NCI-H1105 treated with DMSO at 0.1 percent for 48 hours (cell line): ENCODE data around the gene DAP.
"Not testable (repeated sequence)": the region's sequence is repeated elsewhere in the genome, so short reads cannot be mapped to it uniquely, and the experiment has no call there.

ENCODE experiments used
- DNase-seq: peaks from one replicate; lab custom pipeline; 2025; lab: John Stamatoyannopoulos, UW

The DAP gene

DNA sequence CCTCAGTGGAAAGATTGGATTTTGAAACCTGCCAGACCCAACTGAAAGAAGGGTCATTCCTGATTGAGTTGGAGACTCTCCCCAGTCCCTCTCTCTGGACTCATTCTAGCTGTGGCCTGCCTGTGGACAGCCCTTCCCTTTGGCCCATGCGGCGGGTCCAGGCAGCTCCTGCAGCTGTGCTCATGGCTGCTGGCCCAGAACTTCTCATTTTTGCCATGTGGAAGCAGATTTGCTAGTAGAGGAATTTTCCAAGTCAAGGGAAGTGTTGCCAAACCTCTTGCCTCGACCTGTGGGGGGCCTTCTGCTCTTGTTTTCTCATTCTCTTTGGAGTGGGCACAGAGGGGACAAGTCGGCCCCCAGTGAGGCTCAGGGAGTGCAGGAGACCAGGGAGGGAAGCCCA is 108.0 kb downstream of the DAP start:
- DNase-seq: no peak

DNA sequence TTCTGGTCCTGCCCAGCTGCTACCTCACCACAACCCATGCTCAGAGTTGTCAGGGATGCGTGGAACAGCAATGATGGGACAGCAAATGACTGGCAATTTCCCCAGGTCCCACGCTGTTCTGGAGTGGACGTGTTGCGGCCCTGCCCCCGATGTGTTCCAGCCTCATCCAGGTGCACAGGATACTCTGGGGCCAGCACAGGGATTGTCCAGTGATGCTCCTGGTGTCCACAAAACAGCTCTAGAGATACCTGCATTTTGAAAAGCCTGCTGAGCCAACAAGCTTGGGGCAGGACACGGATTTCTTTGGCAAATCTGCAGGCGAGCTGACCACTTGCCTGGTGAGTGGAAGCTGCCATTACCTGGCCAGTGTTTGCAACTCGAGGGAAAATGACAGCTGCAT is 108.4 kb downstream of the DAP start:
- DNase-seq: no peak

DNA sequence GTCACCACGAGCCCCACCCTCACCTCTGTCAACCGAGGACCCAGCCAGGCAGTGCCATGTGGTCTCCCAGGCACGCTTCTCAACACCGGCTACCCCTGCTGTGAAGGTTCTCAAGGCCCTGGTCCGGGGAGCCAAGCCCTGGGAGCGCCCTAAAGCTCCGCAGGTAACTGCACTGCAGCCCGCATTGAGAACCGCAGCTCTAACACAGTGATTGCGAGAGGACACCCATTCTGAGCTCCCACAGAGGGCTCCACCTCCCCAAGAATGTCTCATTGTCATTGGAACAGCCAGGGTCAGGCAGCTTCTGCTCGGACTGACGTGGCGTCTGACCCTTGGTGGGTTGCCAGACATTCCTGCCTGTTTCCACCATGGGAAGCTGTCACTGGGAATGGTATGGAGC is 108.9 kb downstream of the DAP start:
- DNase-seq: no peak

DNA sequence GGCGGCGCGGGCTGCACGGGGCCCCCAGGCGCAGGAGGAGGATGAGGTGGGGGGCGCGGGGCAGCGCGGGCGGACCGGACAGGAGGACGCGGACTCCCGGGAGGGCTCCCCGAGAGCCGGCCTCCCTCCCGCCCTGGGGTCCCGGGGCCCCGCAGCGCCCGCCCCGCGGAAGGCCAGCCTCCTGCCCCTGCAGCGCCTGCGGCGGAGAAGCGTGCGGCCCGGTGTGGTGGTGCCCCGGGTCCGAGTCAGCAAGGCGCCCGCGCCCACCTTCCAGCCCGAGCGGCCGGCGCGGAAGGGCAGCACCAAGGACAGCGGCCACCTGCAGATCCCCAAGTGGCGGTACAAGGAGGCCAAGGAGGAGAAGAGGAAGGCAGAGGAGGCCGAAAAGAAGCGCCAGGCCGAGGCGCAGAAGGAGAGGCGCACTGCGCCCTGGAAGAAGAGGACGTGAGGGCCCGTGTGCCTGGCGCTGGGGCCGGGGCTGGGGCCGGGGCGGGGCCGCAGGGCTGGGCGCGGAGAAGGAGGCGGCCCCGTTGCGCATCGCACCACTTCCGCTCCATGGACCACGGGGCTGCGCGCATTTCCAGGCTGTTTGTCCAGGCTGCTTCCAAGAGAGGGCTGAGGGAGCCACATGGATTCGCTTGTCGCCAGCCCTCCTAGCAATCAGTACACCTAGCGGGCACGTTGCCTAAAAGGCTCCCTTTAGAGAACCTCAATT is 111.2 kb downstream of the DAP start:
- DNase-seq: no peak

DNA sequence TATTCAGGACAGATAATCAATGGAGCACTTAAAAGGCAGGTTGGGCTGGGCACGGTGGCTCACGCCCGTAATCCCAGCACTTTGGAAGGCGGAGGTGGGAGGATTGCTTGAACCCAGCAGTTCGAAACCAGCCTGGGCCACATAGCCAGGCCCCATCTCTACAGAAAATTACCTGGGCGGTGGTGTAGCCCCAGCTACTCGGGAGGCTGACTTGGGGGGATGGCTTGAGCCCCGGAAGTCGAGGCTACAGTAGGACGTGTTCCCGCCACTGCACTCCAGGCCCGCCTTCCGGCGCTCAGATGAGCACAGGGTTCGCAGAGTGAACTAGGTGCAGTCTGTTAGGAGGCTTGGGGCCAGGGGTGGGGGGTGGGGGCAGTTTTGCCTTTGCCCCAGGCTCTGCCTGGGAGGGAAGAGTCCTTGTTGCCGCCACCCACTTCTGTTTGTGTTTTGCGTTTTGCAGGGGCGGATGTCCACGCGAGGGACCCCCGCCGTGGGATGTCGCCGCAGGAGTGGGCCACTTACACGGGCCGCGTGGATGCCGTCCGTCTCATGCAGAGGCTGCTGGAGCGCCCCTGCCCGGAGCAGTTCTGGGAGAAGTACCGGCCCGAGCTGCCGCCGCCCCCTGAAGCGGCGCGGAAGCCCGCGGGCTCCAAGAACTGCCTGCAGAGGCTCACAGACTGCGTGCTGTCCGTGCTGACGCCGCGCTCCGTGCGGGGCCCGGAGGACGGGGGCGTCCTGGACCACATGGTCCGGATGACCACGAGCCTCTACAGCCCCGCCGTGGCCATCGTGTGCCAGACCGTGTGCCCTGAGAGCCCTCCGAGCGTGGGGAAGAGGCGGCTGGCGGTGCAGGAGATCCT is 112.0 kb downstream of the DAP start:
- DNase-seq: no peak

DNA sequence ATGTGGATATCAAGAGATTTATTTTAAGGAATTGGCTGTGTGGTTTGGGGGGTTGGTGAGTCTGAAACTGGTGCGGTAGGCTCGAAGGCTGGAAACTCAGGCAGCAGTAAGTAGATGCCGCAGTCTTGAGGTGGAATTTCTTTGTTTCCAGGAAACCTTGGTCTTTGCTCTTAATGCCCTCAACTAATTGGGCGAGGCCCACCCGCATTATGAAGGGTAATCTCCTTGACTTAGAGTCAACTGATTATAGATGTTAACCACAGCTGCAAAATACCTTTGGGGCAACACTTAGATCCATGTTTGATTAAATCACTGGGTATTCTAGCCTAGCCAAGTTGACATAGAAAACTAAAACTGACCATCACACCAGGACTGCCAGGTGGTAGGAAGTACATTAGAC is 113.4 kb downstream of the DAP start:
- no peak for DNase-seq

DNA sequence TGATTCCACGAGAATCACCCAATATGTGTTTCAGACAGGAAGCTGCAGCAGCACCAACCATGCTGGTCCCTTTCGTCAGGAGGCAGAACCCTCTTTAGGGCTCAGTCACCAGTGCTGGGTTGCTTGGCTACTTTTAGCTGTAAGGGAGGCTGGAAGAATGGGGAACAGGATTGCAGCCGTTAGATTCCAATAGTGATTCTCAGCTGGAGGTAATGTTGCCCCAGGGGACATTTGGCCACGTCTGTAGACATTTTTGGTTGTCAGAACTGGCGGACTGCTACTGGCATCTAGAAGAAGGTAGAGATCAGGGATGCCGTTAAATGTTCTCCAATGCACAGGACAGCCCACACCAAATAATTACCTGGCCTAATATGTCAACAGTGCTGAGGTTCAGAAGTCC is 115.4 kb downstream of the DAP start:
- DNase-seq: no peak

DNA sequence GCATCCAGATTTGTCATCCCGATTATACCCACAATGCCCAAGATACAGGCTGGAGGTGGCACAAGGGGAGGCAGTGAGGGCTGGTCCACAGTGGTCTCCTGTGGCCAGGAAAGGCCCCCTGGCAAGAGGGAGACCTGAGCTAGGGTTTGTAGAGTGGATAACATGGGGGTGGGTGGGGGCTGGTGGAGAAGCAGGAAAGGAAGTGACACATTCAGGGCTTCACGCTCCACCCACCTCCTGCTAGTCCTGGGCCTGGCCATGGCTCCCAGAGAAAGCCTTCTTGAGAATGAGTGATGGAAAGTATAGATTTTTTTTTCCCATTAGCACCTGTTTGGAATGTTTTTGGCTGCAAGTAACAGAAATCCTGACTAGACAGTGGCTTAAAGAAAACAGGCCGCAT is 115.9 kb downstream of the DAP start:
- DNase-seq: no peak

DNA sequence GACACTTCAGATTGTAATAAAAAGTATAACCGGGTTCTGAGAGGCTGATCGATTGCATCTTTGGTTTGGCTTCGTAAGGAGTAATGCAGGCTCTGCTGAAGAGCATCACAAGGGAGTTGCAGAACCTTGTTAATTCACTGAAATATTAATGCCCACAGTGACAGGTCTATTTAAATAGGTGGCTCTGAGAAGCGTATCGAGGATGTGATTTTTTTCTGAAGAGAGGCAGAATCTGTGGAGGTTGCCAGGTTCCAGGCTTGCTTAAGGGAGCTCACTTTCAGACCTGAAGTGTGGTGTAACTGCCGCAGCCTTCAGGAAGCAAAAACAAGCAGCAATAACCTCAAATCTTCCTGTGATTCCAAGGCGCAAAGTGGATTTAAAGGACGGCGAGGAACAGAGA is 116.8 kb downstream of the DAP start:
- DNase-seq: no peak

DNA sequence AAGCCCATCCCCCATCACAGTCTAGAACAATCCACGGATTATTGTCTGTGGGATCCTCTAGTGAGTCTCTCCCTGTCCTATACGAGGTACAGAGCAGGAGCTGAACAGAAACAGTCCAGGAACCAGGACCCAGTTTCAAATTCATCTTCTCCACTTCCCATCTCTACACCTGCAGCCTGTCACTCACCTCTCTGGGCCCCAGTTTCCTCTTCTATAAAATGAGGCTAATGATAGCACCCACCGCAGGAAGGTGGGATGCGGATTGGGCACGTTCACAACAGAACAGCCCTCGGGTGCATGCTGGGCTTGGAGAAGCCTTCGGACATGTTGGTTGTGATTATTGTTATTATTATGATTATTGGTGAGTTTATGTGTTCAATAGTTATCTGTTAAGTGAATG is 118.7 kb downstream of the DAP start:
- DNase-seq: no peak

DNA sequence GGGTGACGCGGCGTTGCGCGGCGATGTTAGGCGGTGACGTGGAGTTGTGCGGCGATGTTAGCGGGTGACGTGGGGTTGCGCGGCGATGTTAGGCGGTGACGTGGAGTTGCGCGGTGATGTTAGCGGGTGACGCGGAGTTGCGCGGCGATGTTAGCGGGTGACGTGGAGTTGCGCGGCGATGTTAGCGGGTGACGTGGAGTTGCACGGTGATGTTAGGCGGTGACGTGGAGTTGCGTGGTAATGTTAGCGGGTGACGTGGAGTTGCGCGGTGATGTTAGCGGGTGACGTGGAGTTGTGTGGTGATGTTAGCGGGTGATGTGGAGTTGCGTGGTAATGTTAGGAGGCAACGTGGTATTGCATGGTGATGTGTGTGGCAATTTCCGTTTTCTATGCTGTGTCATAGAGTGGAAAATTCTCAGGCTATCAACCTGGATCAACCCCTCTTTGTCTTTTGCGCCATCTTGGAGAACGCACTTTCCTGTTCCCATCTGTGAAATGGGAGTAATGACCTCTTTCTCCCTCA is 121.1 kb downstream of the DAP start:
- DNase-seq: no peak

DNA sequence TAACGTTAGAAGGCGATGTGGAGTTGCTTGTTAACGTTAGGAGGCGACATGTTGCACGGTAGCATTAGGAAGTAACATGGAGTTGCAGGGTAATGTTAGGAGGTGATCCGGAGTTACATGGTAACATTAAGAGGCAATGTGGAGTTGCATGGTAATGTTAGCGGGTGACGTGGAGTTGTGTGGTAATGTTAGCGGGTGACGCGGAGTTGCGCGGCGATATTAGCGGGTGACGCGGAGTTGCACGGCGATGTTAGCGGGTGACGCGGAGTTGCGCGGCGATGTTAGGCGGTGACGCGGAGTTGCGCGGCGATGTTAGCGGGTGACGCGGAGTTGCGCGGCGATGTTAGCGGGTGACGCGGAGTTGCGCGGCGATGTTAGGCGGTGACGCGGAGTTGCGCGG is 122.3 kb downstream of the DAP start:
- DNase-seq: not testable (repeated sequence)

DNA sequence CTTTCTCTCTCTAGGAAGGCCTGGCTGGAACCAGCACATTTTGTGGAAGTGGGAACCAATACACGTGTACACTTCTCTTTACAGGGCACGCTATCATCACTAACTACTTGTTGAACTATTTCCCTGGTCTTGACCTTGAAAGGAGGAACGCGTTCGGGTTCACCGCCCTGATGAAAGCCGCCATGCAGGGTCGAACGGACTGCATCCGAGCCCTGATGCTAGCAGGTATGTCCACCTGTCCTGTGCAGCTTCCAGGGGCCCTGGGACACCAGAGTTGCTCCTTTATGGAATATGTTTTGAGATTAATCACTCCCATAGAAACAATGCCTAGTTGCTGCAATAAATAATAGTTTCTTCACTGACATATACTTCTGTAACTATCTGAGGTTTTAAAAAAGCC is 123.1 kb downstream of the DAP start:
- DNase-seq: no peak

DNA sequence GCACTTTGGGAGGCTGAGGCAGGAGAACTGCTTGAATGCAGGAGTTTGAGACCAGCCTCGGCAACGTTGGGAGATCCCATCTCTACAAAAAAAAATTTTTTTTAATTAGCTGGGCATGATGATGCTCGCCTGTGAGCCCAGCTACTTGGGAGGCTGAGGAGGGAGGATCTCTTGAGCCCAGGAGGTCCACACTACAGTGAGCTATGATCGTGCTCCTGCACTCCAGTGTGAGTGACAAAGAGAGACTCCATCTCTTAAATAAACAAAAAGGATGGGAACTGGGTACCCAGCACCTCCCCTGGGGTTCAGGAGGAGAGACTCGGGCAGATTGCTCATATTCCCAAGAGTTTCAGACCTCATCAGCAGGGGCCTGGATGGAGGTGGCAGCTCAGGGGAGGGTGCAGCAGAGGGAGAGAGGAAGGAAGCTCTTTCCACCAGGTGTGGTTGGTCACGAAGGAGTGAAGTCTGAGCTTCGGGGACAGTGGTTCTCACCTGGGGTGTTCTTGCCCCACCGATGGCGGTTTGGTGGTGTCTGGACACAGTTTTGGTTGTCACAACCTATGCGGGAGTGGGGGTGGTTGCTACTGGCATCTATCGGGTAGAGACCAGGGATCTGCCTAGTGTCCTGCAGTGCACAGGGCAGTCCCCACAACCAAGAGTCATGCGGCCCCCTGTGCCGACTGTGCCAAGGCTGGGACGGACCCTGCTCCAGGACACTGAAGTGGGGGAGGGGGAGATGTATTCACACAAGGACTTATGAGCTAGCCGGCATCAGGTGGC is 124.5 kb downstream of the DAP start:
- no peak for DNase-seq

DNA sequence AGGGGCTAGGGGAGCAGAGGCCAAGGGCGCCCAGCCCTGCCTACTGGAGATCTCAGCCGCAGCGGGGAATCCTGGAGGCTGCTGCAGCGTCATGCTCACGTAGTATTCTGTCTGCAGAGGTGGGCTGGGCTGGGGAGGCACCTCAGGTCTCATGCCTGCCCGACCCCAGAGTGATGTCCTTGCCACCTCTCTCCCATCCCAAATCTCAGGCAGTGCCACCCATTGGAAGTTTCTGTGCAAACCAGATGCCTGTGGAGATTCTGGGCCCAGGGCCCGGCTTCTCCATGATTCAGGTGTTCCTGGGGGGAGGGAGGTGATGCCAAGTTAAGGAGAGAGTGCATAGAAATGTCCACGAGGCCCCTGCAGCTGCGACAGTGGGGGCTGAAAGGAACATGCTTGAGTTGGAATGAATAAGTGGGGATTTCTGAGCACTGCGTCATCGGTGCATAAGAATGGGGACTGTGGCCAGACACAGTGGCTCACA is 125.1 kb downstream of the DAP start:
- no peak for DNase-seq

DNA sequence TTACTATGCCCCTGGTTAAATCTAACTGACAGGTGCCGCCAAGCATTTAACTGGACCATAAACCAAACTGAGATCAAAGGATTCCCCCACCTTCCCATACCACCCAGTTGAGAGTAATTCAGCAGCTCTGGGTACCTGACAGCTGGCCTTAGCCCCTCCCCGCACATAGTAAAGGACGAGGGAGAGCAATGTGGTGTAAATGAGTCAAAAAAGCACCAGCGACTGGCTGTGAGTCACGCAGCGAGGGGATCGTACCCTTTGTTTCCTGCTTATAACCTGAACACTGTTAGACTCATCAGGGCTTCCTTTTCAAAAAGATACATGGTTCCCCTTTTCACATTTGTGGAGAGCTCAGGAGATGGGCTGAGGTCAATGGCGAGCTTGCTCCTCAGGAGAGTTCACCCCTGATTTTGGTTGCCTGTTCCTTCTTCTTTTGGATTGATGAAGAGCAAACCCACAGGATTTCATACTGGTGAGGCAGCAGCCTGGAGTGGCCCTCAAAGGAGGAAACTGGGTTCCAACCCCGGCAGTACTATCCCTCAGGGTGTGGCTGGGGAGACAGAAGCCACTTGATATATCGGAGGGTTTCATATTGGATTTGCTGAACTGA is 125.7 kb downstream of the DAP start:
- DNase-seq: no peak

DNA sequence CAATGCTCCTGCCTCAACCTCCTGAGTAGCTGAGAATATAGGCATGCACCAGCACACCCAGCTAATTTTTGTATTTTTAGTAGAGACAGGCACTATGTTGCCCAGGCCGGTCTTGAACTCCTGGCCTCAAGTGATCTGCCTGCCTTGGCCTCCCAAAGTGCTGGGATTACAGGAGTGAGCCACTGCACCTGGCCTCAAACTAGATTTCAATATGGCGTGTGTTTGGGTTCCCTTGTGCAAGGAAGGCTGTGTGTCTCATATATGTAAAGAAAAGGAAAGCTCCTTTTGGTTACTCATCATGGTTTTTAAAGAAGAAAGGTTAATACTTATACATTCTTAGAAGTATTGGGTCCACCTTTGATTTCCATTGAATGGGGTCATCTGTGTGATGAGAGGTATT is 126.5 kb downstream of the DAP start:
- DNase-seq: no peak

DNA sequence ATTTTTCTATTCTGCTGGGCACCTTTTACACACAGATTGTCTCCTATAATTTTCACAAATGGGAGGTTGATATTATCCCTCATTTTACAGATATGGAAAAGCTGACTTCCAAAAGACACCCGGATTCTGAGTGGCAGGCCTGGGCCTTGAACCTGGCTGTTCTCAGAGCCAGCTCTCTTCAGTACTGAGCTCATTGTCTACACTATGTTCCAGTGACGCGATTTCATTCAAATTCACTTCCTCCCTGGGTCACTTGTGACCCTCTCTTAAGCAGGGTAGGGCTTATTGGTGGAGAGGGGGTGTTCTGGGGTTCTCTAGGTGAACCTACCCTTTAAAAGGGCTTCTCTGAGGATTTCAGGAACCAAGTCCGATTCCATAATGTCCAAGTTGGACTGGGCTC is 127.0 kb downstream of the DAP start:
- DNase-seq: no peak

DNA sequence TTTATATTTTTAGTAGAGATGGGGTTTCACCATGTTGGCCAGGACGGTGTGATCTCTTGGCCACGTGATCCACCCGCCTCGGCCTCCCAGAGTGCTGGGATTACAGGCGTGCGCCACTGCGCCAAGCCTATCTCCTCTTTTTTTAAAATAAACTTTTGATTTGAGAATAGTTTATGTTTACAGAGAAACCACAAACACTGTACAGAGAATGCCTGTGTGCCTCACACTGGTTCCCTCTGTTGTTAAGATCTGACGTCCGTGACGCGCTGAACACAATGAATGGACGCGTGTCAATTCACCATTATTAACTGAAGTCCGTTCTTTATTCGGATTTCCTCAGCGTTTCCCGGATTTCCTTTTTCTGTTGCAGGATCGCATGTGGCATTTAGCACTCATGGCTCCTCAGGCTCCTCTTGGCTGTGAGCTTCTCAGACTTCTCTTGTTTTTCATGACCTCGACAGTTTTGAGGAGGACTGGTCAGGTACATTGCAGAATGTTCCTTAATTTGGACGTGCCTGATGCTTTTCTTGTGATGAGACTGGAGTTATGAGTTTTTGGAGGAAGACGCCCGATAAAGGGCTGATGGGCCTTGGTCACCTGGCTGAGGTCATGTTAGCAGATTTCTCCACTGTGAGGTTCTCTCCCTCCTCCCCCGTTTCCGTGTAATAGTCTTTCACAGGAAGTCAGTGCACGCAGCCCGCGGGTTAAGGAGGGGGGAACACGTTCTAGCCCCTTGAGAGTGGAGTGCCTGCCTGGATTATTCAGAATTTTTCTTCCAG is 127.6 kb downstream of the DAP start:
- DNase-seq: no peak

DNA sequence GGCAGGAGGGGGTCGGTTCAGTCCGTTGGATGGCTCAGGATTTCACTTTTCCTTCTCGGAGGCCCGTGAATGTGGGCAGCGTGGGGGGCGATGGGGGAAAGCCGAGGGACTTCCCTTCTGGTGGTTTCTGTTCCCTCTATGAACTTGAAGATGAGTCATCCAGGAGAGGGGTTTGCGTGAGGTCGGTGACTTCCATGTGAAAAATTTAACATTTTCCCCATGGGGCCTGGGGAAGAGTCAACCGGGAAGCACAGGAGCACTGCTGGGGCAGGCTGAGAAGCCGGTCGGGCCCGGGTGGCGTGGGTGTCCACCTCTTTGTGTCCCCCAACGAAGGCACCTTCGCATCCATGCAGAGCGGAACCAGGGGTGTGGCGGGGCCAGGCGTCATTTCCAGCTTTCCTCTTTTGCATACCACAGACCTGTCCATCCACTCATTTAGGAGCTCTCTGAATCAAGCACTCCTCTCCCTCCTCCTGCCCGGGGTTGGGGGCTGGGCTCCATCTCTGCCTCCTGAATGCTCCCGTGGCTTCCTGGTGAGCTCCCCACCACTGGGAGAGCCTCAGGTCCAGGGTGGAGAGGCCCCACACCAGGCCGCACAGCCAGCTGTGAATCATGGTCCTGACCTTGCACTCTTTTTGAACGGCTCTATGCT is 128.8 kb downstream of the DAP start:
- DNase-seq: no peak
